H9 (cell line): ENCODE measurements around the gene KANSL3. TPM values are rescaled to one million over a fixed set of nuclear protein-coding genes. Genes with fewer than 3 reads are reported as not detected.
A peak's percentile ranks its signal among the peaks of the same experiment; 100 is the strongest.

Experiments used
- DNase-seq: peaks from one replicate; pipeline ENCODE4 v3.0.0-alpha.2; 2017
- H2AFZ ChIP-seq: one replicate; pipeline ENCODE4 v1.6.1; 2013; ENCODE audit warnings: mild to moderate bottlenecking, low read length, control low read depth, moderate library complexity
- H2AK5ac ChIP-seq: 2 replicates; pipeline ENCODE4 v1.6.1; 2013; ENCODE audit warnings: low read length, control low read depth, mixed read lengths; ENCODE audit not compliant: insufficient read length
- H2BK120ac ChIP-seq: one replicate; pipeline ENCODE4 v1.6.1; 2013; ENCODE audit warnings: low read depth, mild to moderate bottlenecking, low read length, control low read depth, inconsistent platforms; ENCODE audit not compliant: poor library complexity, severe bottlenecking
- H2BK12ac ChIP-seq: 2 replicates; pipeline ENCODE4 v1.6.1; 2013; ENCODE audit warnings: low read length, control low read depth, mixed read lengths, low read depth; ENCODE audit not compliant: insufficient read length
- H2BK15ac ChIP-seq: 2 replicates; pipeline ENCODE4 v1.6.1; 2013; ENCODE audit warnings: low read depth, low read length, control low read depth
- H2BK20ac ChIP-seq: one replicate; pipeline ENCODE4 v1.6.1; 2013; ENCODE audit warnings: low read depth, mild to moderate bottlenecking, low read length, control low read depth, inconsistent platforms; ENCODE audit not compliant: poor library complexity, severe bottlenecking
- H2BK5ac ChIP-seq: 2 replicates; pipeline ENCODE4 v1.6.1; 2013; ENCODE audit warnings: low read length, control low read depth, mixed read lengths; ENCODE audit not compliant: insufficient read length
- H3K14ac ChIP-seq: 2 replicates; pipeline ENCODE4 v1.6.1; 2013; ENCODE audit warnings: low read length, control low read depth; ENCODE audit not compliant: insufficient read depth
- H3K18ac ChIP-seq: 2 replicates; pipeline ENCODE4 v1.6.1; 2013; ENCODE audit warnings: low read depth, mild to moderate bottlenecking, mixed read lengths, low read length, control low read depth; ENCODE audit not compliant: insufficient read length
- H3K23ac ChIP-seq: 2 replicates; pipeline ENCODE4 v1.6.1; 2013; ENCODE audit warnings: low read length, control low read depth, mixed read lengths, low read depth; ENCODE audit not compliant: insufficient read length
- H3K23me2 ChIP-seq: 2 replicates; pipeline ENCODE4 v1.6.1; 2013; ENCODE audit warnings: low read depth, mild to moderate bottlenecking, mixed read lengths, low read length, control low read depth; ENCODE audit not compliant: insufficient read length, poor library complexity, severe bottlenecking
- H3K27ac ChIP-seq: 2 replicates; pipeline ENCODE4 v1.5.1; 2013; ENCODE audit warnings: low read length, control low read depth, mixed read lengths, low read depth; ENCODE audit not compliant: insufficient read length
- H3K27me3 ChIP-seq: 2 replicates; pipeline ENCODE4 v1.6.1; 2013; ENCODE audit warnings: low read length, control low read depth, inconsistent platforms; ENCODE audit not compliant: insufficient read depth
- H3K4ac ChIP-seq: 2 replicates; pipeline ENCODE4 v1.6.1; 2013; ENCODE audit warnings: low read depth, mild to moderate bottlenecking, control low read depth, inconsistent platforms, low read length, moderate library complexity
- H3K4me1 ChIP-seq: 2 replicates; pipeline ENCODE4 v1.6.1; 2013; ENCODE audit warnings: low read length, control low read depth, inconsistent platforms; ENCODE audit not compliant: insufficient read depth
- H3K4me2 ChIP-seq: 2 replicates; pipeline ENCODE4 v1.6.1; 2013; ENCODE audit warnings: low read length, control low read depth, mixed read lengths; ENCODE audit not compliant: insufficient read length, insufficient read depth
- H3K56ac ChIP-seq: 2 replicates; pipeline ENCODE4 v1.6.1; 2013; ENCODE audit warnings: low read depth, mild to moderate bottlenecking, mixed read lengths, low read length, control low read depth; ENCODE audit not compliant: insufficient read length
- H3K79me1 ChIP-seq: 2 replicates; pipeline ENCODE4 v1.6.1; 2013; ENCODE audit warnings: low read depth, mild to moderate bottlenecking, moderate library complexity, low read length, control low read depth, inconsistent platforms; ENCODE audit not compliant: insufficient read depth, poor library complexity, severe bottlenecking
- H3K79me2 ChIP-seq: 2 replicates; pipeline ENCODE4 v1.6.1; 2013; ENCODE audit warnings: low read length, control low read depth, inconsistent platforms; ENCODE audit not compliant: insufficient read depth
- H3K9ac ChIP-seq: 2 replicates; pipeline ENCODE4 v1.6.1; 2013; ENCODE audit warnings: low read length, control low read depth, mixed read lengths; ENCODE audit not compliant: insufficient read length; ENCODE audit errors: extremely low read depth
- H3K9me3 ChIP-seq: one replicate; pipeline ENCODE4 v1.6.1; 2013; ENCODE audit warnings: low read depth, low read length, inconsistent platforms; ENCODE audit not compliant: control insufficient read depth
- H3T11ph ChIP-seq: one replicate; pipeline ENCODE4 v1.6.1; 2013; ENCODE audit warnings: mild to moderate bottlenecking, low read length, control low read depth, inconsistent platforms
- H4K20me1 ChIP-seq: one replicate; pipeline ENCODE4 v1.6.1; 2013; ENCODE audit not compliant: control insufficient read depth, insufficient read length, insufficient read depth
- H4K5ac ChIP-seq: 2 replicates; pipeline ENCODE4 v1.6.1; 2013; ENCODE audit warnings: low read depth, mild to moderate bottlenecking, mixed read lengths, low read length, control low read depth; ENCODE audit not compliant: insufficient read length
- H4K8ac ChIP-seq: replicated peaks from 2 replicates; pipeline ENCODE4 v1.6.1; 2013; ENCODE audit warnings: low read length, control low read depth, mixed read lengths, low read depth; ENCODE audit not compliant: insufficient read length
- H4K91ac ChIP-seq: 2 replicates; pipeline ENCODE4 v1.6.1; 2013; ENCODE audit warnings: low read depth, mild to moderate bottlenecking, moderate library complexity, mixed read lengths, low read length, control low read depth; ENCODE audit not compliant: insufficient read length
- H3K27ac Mint-ChIP-seq, 3 experiments: 2 replicates in 2 of 3; 3 replicates in 1 of 3; pipeline ENCODE4 v1.8.0; 2020 to 2021; ENCODE audit warnings: mixed read lengths in 3 of 3, mild to moderate bottlenecking in 1 of 3, moderate library complexity in 1 of 3
- H3K27me3 Mint-ChIP-seq: 2 replicates; pipeline ENCODE4 v1.8.0; 2021; ENCODE audit warnings: low read depth, mild to moderate bottlenecking, moderate library complexity, mixed read lengths
- H3K36me3 Mint-ChIP-seq, 3 experiments: 2 replicates in 2 of 3; 3 replicates in 1 of 3; pipeline ENCODE4 v1.8.0; 2020 to 2021; ENCODE audit warnings: low read depth in 3 of 3, mixed read lengths in 3 of 3; ENCODE audit not compliant: insufficient read depth in 1 of 3
- H3K4me1 Mint-ChIP-seq, 2 experiments: 2 replicates each; pipeline ENCODE4 v1.8.0; 2020; ENCODE audit warnings: mixed read lengths in 2 of 2
- H3K4me3 Mint-ChIP-seq, 2 experiments: 2 replicates in 1 of 2; 3 replicates in 1 of 2; pipeline ENCODE4 v1.8.0; 2020 to 2021; ENCODE audit warnings: mild to moderate bottlenecking in 2 of 2, mixed read lengths in 2 of 2, moderate library complexity in 1 of 2
- H3K9me3 Mint-ChIP-seq, 2 experiments: 2 replicates in 1 of 2; 3 replicates in 1 of 2; pipeline ENCODE4 v1.8.0; 2020; ENCODE audit warnings: mild to moderate bottlenecking in 2 of 2, mixed read lengths in 2 of 2, moderate library complexity in 1 of 2
- WGBS: extraction: QIAGEN DNeasy Blood & Tissue Kit; methylation state at CpG from one replicate; pipeline ENCODE4 v1.1.7; 2013; ENCODE audit warnings: missing lambda C conversion rate, low lambda C conversion rate, mixed read lengths; ENCODE audit not compliant: insufficient read length; ENCODE audit errors: extremely low coverage; 5-methylcytosine and 5-hydroxymethylcytosine counted together
- total RNA-seq: library from RNA; stranded (reverse); gene quantifications from 2 replicates; pipeline ENCODE4 v1.2.1, GENCODE V29; 2021
- TF ChIP-seq, protein P1 (sequence below): fragments of 200-600 bp; sonication (generic); conservative IDR thresholded peaks from 3 replicates; pipeline ENCODE4 v1.8.0; 2021; ENCODE audit warnings: antibody characterized with exemption, mild to moderate bottlenecking

Gene KANSL3
- total RNA-seq, 1 experiment from 2014 or later, result 35.7 TPM

DNA sequence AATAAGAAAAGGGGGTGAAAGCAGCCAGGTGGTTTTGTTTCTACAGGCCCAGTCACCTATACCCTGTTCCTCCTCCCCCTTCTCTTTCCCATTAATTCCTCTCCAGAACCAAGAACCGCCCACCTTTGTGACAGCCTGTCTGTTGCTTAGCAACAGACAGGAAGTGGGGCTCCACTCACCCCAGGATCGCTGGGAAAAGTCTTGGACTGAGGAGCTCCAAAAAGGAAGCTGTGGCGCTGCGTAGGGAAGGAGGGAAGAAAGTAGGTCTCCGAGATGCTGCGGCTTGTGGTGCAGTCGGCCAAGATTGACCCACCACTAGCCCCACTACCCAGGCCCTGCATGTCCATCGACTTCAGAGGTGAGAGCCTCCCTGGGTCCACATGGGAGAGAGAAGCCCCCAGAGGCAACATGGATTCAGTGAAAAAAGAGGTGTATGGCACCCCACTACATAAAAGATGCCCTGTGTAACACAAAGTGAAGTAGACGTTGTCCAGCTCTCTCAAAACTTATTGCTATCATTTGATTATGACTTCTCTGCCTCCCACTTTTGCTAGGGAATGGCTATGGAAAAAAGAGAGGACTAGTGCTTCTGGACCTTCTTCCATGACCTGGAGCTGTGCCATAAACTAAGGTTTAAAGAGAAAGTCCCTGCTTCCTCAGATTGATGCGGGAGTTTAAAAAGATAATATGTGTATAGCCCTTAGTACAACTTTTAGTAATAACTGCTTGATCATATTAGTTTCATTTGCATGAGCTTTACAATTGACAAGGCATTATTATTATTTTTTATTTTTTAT, 4.7 kb upstream of the KANSL3 start, which contains the start of gene FER1L5:
TSS of gene FER1L5 (plus strand) at position 201 of the 797 bp plus-strand sequence. CDS start at position 274, 73 bp downstream.
- H2AFZ ChIP-seq, result peak within 1 kb of the TSS; percentile 40
- H3K23ac ChIP-seq, result no peak within 1 kb of the TSS
- H3K27ac ChIP-seq, result no peak within 1 kb of the TSS
- H3K9me3 ChIP-seq, result no peaks in the 10 kb centered on the region
- H3K18ac ChIP-seq, result peak within 1 kb of the TSS; percentile 93
- H3K4ac ChIP-seq, result no peak within 1 kb of the TSS
- no peak within 1 kb of the TSS for H3K14ac ChIP-seq
- no peak within 1 kb of the TSS for H2BK5ac ChIP-seq
- no peaks in the 10 kb centered on the region for H3K79me1 ChIP-seq
- TF ChIP-seq, protein P1, sequence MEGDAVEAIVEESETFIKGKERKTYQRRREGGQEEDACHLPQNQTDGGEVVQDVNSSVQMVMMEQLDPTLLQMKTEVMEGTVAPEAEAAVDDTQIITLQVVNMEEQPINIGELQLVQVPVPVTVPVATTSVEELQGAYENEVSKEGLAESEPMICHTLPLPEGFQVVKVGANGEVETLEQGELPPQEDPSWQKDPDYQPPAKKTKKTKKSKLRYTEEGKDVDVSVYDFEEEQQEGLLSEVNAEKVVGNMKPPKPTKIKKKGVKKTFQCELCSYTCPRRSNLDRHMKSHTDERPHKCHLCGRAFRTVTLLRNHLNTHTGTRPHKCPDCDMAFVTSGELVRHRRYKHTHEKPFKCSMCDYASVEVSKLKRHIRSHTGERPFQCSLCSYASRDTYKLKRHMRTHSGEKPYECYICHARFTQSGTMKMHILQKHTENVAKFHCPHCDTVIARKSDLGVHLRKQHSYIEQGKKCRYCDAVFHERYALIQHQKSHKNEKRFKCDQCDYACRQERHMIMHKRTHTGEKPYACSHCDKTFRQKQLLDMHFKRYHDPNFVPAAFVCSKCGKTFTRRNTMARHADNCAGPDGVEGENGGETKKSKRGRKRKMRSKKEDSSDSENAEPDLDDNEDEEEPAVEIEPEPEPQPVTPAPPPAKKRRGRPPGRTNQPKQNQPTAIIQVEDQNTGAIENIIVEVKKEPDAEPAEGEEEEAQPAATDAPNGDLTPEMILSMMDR, result no peak
- peak within 1 kb of the TSS; percentile 81 for H3K9ac ChIP-seq
- H3T11ph ChIP-seq, result no peak within 1 kb of the TSS
- H3K4me1 Mint-ChIP-seq, result peaks cover 5 to 6% of the 10 kb centered on the region in 2 experiments; a peak in 3 of 4 replicates
- H2BK20ac ChIP-seq, result no peak within 1 kb of the TSS
- no peak within 1 kb of the TSS for H2AK5ac ChIP-seq
- H4K20me1 ChIP-seq, result no peaks in the 10 kb centered on the region
- no peak within 1 kb of the TSS for H4K5ac ChIP-seq
- WGBS, result no CpG with 5 or more reads among the region's 10 CpGs
- H3K27me3 ChIP-seq, result no peaks in the 10 kb centered on the region
- peak within 1 kb of the TSS; percentile 83 to 84 for H3K4me3 Mint-ChIP-seq
- peak within 1 kb of the TSS; percentile 80 for H3K4me2 ChIP-seq
- no peak within 1 kb of the TSS for H2BK15ac ChIP-seq
- H2BK12ac ChIP-seq, result peak within 1 kb of the TSS; percentile 33
- H4K8ac ChIP-seq, result no peak within 1 kb of the TSS
- peaks cover 5% of the 10 kb centered on the region for H3K23me2 ChIP-seq
- DNase-seq, result peak; percentile 82
- no peaks in the 10 kb centered on the region for H3K79me2 ChIP-seq
- H3K27me3 Mint-ChIP-seq, result peaks cover 5% of the 10 kb centered on the region
- no peaks in the 10 kb centered on the region for H3K9me3 Mint-ChIP-seq
- no peak within 1 kb of the TSS for H2BK120ac ChIP-seq
- no peak within 1 kb of the TSS for H3K56ac ChIP-seq
- no peaks in the 10 kb centered on the region for H3K4me1 ChIP-seq
- H4K91ac ChIP-seq, result no peak within 1 kb of the TSS
- H3K36me3 Mint-ChIP-seq, result no peaks in the 10 kb centered on the region
- peak within 1 kb of the TSS; percentile 83 to 94 (median 86); a peak in 5 of 7 replicates for H3K27ac Mint-ChIP-seq
